Stomach (tissue), 4 donors: Measurements from ENCODE around the gene IQSEC1.

Experiments
- CTCF ChIP-seq, 7 experiments: fragments of 450-650 bp in 4 of 7; fragments of 200-600 bp in 3 of 7; sonication (generic) in 3 of 7; IDR thresholded peaks; one replicate each; pipeline ENCODE4 v1.5.1; 2016 to 2019; ENCODE audit warnings: antibody characterized with exemption in 7 of 7, control low read depth in 2 of 7, mild to moderate bottlenecking in 1 of 7
- EP300 ChIP-seq: sonication (generic); formaldehyde crosslinking; IDR thresholded peaks from one replicate; pipeline ENCODE4 v1.6.1; 2017; ENCODE audit warnings: antibody characterized with exemption
- POLR2A ChIP-seq, 4 donors: fragments of 450-650 bp; IDR thresholded peaks; one replicate each; pipeline ENCODE4 v1.6.1; 2016; ENCODE audit warnings: antibody characterized with exemption in 4 of 4, control low read depth in 2 of 4, mild to moderate bottlenecking in 1 of 4, moderate library complexity in 1 of 4
- POLR2AphosphoS5 ChIP-seq, 3 donors: sonication (generic); formaldehyde crosslinking; IDR thresholded peaks; one replicate each; pipeline ENCODE4 v1.6.1; 2016; ENCODE audit warnings: antibody characterized with exemption in 3 of 3

GRCh38 chr3:13004376-13004775 lies 68.9 kb downstream of the IQSEC1 start:
- TF ChIP-seq POLR2AphosphoS5 (IDR thresholded peaks at IDR 0.05) (no peak), POLR2A (IDR thresholded peaks at IDR 0.05) (no peak), CTCF (IDR thresholded peaks at IDR 0.05) (no peak), EP300 (no peak)
